NCI-H69 (cell line): ENCODE data around the gene ZNF384.

Experiments used
- DNase-seq: peaks from one replicate; lab custom pipeline; 2025; lab: John Stamatoyannopoulos, UW

Gene ZNF384

DNA sequence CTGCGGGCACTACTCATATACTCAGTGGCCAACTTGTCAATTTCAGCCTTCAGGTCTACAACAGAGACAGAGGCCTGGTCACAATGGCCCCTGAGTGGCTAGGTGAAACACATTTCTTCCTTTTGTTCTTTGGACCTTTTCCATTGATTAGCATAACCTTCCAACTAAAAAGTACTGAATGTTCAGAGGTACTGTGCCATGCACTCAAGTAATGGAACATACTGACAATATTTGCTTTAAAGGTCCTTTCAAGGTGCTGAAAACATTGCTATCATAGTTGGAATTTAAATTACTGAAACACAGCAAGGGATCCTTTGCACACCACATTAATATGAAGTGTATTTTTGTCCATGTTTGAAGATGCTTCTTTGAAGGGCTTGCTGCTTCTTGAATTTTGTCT is 35.8 kb downstream of the ZNF384 start:
- DNase-seq = no peak

DNA sequence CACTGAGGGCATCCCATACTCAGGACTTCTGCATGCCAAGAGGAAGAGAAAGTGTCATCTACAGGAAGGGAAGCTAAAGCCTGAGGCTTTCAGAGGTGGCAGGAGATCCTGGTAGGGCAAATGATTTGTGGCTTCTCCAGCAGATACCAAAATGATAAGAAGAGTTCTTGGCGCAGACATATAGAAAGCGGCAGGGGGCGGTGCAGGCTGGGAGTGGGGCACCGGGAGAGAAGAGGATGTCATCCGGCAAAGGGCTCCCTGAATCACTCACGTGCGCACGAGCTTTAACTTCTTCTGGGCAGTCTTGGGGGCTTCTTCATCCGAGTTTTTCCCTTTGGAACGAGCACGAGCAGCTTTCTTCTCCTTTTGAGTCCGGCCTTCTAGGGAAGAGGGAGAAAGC is 36.8 kb downstream of the ZNF384 start:
- DNase-seq = no peak

DNA sequence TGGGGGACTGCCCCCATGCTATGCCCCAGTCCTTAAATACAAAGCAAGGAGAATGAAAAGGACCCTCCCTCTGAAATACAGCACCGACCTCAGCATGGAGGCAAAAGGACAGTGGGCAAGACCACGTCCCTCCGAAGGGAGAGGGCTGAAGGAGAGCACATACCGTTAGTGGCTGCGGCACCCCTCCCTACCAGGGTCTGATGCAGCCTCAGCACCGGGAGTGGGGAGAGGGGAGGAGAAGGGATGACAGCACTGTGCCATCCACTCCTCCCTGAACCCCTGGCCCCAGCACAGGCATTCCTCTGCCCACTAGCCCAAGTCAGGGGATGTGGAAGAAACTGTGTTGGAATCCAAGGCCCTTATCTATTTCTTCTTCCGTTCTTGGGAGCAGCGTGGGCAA is 38.3 kb downstream of the ZNF384 start:
- no peak for DNase-seq

DNA sequence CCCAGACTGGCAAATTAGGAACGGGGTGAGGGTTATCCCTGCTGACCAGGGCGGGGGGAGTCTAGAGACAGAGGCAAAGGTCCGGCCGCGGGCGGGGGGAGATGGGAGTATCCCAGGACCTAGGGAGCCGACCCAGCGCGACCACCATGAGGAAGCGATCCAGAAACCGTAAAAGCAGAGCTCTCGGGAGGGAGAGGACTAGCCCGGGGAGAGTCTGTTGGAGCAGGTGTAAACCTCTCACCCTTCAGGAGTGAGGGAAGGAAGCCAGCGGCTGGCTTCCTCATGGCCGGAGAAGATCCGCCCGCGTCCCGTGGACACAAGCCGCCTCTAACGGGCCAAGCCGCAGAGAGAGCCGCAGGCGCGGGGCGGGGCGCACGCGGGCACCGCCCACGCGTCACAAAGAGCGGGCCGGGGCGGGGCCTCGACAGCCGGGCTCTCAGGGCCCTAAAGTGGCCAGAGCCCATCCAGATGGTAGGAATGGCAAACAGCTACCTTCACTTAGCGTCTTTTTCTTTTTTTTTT is 42.0 kb downstream of the ZNF384 start, which contains the start of gene ACRBP:
ACRBP (minus strand) TSS at position 350 of the 522 bp plus-strand sequence; CDS start at position 284, 66 bp downstream.
- DNase-seq = no peak

DNA sequence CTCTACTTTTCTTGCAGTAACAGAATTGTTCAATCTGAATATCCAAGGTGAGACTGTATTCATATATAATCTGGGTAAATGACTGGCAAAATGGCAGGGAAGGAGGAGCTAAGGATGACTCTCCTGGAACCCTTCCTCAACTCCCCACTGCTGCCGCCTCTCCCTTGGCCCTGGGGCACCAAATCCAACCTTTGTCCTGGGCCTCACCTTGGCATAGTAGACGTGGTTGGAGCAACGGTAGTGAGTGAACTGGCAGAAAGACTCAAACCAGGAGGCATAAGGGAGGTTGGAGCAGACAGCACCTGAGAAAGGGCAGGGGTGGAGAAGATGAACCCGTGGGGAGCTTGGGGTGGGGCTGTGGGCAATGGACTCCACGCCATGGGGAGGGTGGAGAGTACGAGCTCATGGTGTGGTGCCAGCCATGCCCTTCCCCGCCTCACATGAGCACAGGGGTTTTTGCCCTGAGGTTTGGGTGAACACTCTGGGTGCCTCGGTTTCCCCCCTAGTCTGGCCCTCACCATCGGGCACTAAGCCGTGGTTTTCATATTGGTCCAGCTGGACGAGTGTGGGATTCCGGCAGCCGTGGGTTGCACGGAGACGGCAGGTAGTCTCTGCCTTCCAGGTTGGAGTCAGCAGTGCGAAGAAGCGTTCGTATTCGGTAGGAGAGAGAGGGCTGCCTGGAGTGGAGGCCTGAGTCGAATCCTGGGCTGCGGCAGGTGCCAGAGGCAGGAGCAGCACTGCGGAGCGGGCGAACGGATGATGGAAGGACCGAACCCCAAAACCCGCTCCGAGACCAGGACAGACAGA is 42.7 kb downstream of the ZNF384 start:
- DNase-seq = no peak

DNA sequence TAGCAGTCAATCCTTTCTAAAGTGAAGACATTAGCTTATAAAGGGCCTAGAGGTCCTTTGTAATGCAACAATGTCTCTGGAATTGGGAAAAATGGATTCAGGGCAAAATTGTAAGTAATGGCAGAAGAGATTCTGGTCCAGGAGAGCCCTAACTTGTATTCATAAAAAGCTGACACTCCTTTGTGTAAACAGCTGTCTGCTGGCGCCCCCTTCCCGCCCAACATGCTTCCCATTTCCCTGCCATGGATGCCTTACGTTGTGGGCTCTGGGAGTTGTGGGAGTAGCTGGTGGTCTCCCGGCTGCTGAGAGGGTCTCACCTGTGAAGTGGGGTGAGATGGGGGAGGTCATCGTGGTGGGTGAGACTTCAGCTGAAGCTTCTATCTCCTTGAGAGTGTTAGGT is 44.3 kb downstream of the ZNF384 start:
- peak; percentile 57 for DNase-seq

DNA sequence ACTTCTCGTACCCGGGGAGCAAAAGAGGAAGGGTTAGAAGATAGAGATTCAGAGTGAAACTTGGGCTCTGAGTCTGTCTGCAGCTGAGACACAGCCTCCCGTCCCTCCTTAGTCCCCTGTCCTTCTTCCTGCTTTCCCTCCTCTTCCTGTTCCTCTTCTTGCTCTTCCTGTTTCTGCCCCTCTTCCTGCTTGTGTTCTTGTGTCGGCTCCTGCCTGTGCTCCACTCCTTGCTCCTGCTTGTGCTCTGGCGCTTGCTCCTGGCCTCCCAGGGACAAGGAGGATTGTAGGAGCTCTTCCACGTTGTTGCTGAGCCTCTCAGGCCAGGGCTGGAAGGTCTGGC is 44.9 kb downstream of the ZNF384 start:
- DNase-seq = no peak

DNA sequence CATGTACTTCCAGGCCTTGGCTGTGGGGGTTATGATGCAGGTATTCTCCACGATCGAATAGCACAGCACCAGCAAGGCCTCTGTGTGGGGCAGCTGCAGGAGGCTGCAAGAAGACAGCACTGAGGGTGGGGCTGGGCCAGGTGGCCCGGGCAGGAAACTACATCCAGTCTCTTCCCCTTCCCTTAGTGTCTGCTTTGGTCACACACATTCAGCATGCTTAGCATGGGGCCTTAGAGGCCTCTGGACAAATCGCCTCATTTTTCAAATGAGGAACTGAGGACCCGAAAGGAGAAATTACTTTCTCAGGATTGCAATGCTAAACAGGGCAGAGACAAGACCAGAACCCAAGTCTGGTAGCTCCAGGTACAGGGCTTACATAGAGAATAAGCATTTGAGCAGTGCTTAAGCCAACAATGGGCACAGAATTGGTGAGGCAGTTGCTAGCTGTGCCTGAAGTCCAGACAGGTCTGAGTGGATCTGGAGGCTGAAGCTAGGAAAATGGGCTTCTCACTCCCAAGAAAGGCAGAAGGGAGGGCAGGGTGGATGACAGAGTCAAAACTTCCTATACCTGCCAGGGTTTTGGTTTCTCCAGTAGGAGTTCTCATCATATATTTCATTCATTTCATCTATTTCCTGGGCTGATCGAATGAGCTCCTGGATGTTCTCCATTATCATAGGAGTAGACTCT is 45.5 kb downstream of the ZNF384 start:
- DNase-seq = no peak

DNA sequence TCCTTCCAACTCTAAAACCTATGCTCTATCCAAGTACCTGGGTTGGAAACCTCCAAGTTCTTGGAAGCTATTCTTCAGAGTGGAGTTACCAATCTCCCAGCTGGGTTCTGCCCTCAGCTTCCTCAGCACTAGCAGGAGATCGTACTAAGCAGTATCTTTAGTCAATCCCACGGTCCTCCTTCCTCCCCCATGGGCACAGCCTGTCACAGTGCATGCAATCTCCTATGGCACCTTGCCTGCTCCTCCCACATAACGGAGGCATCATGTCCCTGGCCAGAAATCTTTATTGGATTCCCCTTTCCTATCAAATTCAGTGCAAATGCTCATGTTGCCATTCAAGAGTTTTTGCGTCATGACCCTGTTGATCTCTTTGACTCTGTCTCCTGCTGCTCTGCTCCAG is 48.0 kb downstream of the ZNF384 start:
- no peak for DNase-seq

DNA sequence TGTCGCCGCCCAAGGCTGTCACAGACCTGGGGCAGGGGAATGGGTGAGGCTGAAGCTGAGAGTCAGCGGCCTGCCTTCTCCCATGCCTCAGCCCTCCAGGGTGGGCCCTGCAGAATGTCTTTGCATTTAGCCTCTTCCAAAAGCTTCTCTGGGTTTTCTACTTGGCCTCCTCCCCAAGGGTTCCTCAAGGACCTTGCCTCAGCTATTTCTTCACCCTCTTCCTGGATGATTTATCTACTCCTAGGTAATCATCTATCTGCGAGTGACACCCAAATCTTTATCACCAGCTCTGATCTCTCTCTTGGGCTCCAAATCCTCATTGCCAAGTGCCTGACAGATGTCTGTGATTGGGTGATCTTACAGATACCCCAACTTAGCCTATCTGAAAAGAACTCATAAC is 48.7 kb downstream of the ZNF384 start:
- DNase-seq = no peak

DNA sequence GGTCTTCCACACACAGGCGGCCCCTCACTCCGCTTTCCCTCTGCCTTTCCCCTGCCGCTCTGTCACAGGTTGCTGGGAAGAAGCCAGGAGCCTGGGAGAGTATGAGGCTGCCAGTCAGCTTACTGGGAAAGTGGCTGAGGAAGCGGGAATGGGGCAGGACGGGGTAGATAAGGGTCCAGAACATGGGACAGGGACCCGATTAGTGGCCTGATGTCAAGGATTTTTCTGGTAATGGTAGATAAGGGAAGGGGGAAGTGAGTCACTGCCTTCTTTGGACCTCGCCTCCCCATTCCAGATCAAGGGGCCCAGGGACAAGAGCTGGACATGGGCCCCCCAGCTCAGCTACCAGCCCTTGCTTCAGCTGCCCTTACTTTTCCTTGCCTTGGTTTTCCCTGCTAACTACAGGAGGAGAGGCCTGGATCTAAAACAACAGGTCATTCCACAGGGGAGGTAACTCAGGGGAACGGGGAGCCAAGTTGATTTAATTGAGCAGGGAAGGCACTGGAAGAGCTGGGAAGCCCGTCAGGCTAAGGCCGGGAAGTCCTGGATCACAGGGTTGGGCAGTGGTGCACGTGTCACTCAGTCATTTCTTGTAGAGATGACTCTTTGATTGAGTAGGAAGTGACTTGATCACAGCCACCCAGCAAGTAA is 49.9 kb downstream of the ZNF384 start:
- no peak for DNase-seq

DNA sequence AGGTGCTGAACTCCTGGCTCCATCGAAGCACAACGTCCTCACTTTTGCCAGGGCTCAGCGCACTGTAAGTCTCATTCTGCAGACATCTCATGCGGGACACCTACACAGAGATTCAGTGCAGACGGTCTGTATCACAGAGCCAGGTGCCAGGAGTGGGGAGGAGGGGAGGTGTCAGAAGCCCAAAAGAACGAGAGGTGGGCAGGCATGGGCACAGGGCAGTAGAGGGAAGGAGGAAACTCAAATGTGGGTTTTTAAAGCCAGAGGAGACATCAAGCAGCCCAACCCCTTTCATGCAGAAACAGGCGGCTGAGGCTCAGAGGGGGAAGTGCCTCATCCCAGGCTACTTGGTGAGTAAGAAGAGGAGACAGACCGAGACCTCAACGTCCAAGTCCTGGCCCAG is 50.9 kb downstream of the ZNF384 start:
- no peak for DNase-seq

DNA sequence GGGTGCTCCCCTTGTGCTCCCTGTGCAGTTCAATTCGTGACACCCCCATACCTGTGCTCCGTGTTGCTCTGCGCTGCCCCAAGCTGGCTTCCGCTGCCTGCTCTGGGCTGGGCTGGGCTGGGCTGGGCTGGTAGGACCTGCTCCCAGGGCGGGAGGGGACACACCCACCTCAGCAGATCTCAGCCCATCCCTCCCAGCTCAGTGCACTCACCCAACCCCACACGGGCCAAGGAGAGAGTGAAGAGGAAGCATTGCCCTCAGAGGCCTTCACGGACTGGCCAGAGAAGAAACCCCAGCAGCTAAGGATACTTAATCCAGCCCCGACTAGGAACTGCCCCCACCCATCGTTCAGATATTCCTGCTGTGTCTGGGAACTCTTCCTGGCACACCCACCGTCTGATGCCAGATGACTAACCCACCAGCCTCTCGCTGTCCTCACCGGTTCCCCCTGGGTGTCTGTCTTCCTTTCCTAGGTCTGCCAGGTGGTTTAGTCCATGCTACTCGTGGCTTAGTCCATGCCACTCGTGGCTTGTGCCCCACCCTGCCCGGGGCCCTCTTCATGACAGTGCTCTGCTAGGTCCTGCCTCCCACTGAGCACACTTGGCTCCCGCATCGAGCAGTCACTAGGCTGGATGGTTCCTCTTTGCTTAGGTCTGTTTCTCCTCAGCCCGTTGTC is 53.2 kb downstream of the ZNF384 start, which contains the start of gene LPAR5:
LPAR5 (minus strand) TSS at position 104 of the 676 bp plus-strand sequence. CDS start 14,711 bp downstream, outside the sequence.
- peak; percentile 27 for DNase-seq

DNA sequence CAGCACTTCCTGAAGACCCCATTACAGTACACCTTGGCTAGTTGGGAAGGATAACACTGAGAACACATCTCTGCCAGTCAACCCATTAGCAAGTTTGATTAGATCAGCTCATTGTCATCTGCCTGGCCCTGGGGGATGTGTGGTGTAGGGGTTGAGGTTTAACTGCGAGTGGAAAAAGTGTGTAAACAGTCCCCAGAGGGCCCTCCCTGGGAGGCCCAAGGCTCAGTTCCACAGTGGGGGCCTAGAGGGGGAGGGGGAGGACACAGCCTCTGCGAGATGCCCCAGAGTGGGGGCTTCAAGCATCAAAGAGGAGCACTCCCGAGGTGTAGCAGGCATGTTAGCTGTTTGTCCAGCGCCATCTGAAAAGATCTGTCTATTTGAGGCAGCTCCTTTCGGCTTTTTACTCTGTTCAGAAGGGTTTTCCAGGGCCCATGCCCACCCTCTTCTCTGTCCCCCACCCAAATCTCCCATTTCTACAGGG is 53.8 kb downstream of the ZNF384 start:
- no peak for DNase-seq

DNA sequence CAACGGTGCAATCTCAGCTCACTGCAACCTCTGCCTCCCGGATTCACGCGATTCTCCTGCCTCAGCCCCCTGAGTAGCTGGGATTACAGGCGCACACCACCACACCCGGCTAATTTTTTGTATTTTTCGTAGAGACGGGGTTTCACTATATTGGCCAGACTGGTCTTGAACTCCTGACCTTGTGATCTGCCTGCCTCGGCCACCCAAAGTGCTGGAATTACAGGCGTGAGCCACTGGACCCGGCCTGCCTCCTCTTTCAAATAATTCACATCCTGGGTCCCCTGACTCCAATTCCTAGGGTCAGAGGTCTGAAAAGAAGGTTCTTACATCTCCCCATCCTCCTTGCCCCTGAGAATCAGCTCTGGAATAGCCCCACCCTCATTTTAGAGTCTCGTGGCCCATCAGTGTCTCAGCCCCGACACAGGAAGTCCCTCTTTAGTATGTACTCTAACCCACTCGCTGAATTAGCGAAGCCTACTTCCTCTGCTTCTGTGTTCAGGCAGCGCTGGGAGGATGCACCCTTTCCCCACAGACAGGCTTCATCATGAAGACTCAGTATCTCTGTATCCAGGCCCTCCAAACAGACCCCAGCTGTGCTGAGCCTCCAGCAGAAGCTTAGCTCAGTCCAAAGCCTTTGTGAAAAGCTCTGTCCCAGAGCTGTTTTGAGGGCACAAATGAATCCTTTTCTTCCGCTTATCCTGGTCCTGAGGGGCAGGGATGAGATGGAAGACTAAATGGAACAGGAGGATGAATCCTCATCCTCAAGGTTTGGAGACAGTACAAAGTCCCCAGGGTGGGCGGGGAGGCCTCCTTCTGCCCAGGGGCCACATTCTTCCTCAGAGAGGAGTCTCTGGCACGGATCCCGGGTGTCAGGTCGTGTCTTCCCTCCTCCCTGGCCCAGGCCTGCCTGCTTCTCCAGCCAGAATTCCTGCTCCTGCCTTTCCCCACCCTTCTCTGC is 56.9 kb downstream of the ZNF384 start:
- peak; percentile 55 for DNase-seq

DNA sequence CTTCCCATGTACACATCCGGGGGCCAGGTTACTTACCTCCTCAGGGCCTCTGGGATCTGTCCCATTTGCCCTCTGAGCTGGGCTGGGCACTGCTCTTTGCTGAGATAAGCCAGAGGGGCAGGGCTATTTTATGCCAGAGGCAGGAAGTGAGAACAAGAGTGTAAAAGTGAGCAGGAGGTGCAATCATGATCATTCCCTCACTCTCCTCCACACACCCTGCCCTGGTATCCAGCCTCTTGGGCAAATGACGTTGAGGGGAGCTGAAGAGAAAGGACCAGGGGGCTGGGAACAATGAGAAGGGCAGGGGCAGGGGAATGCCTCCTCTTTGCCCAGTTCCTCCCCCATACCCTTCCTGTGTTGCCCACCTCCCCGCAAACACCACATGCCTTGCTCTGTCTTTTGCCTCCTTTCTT is 57.6 kb downstream of the ZNF384 start:
- peak; percentile 18 for DNase-seq

DNA sequence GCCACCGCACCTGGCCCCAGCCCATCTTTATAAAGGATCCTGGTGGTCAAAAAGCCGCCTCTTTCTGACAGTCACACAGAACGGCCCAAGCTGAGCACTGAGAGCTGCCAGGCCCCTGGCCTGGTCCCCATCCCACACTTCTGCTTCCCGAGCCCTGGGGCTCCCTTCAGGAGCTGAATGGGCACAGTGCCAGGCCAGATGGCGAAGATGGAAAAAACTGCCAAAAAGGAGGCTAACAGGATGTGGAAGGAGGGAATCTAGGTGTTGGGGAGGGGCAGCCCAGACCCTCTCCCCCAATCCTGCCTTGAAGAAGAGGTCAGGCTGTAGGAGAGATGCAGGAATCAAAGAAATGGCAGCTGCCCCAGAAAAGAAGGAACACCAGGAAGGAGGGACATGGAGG is 58.4 kb downstream of the ZNF384 start:
- peak; percentile 88 for DNase-seq

DNA sequence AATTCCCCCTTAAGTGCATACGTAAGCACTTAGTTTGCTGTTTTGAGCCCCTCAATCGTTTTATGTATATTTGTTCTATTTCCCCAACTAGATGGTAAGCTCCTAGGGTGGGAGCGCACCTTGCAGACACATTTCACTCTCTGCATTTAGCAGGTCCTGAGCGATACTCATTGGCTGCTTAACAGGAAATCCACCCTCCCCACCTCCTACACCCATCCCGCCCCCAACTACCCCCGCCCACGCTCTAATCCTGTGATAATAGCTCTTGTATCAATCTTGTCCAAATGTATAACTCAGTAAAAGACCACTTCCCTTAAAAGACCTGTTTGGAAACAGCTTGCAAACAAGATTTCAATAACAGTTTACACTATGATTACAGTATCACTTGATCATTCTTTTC is 61.6 kb downstream of the ZNF384 start:
- peak; percentile 92 for DNase-seq

DNA sequence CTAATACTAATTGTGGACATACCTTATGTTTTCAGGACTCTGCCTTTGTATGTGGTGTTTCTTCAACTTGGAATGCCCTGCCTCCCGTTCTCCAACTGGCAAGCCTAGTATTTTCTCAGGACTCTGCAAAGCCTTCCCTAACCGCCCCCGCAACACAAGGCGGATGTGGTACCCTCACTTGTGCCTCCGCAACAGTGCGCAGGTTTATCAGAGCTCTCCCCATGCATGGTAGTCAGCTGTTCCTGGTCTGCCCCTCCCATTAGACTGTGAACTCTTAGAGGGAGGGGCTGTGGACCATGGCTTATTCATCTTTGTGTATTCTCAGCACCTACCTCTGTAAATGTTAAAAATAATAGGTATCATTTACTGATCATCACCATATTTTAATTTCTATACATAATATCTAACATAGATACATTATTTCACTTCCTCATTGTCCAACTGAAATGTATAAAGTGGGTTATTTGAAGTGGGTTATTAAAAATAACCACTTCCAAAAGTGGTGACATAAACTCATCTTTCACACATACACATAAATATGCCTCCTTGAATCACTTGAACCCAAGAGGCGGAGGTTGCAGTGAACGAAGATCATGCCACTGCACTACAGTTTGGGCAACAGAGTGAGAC is 62.4 kb downstream of the ZNF384 start:
- DNase-seq = peak; percentile 26

DNA sequence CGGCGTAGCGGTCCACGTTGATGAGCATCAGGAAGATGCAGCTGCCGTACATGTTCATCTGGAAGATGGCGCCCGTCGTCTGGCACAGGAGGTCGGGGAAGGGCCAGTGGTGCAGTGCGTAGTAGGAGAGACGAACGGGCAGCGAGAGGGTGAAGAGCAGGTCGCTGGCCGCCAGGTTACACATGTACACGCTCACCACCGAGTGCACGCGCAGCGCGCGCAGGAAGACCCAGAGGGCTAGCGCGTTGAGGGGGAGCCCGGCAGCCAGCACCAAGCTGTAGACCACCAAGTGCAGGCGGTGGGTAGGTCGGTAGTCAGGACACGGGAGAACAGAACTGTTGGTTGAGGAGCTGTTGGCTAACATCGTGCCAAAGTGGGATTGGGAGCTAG is 68.3 kb downstream of the ZNF384 start:
- no peak for DNase-seq
